ENCODE measurements around the gene MGLL.

DNA sequence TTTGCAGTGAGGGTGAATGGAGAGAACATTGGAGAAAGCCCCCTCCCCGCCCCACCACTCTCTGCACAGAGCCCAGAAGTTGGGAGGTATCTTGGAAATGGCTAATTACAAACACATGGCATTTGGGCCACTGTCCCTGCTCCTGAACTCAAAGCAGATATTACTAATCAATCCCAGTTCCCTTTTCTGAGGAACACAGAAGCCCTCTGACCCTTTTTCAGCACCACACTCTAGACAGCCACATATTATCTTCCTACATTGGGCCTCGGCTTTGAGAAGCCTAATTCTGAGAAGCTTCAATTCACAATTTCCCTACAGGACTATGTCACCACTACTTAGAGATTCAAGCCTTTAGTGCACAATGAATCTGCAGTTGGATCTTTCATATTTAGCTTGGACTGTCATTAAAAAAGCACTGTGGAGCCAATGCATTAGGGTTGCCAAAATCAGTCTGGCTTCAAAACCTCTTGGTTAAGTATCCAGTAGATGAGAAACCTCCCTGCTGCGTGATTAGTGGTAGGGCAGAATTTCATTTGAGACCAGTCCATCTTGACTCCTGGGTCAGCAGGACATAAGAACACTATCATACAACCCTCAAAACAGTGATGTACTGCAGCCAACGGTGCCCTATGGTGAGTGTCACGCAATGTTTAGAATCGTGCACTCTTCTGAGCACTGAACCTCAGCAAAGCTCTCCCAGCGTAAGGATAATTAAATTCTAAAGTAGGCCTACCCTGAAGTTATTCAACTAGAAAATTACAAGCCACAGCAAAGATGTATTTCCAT lies 26.1 kb downstream of the MGLL start:
- TF ChIP-seq GATA2 (IDR thresholded peaks at IDR 0.05; ENCODE audit: low read depth, low read length): no peak
- no peak for TF ChIP-seq GATA3 (IDR thresholded peaks at IDR 0.05; ENCODE audit: low read depth, low read length)
